IMR-90 (cell line): Measurements from ENCODE around the gene TTC29. TPM values are rescaled to one million over a fixed set of nuclear protein-coding genes. Genes with fewer than 3 reads are reported as not detected.

Source experiments
- ATAC-seq: fragments of 200-7000 bp; cut with Tn5 transposase; 2 replicates; pipeline ENCODE4 v1.9.1; 2020; ENCODE audit warnings: low read depth, mild to moderate bottlenecking, moderate library complexity
- BruUV-seq: library from RNA; stranded (reverse); fragments of 400-500 nt; replicated peaks from 2 replicates; lab custom pipeline; 2021; lab: Mats Ljungman, UMichigan
- CTCF ChIA-PET: fragments of 300-600 bp; formaldehyde crosslinking; extraction: SDS; loops from one replicate; lab custom pipeline; 2021; ENCODE audit warnings: antibody characterized with exemption; lab: Yijun Ruan, JAX
- POLR2A ChIA-PET: fragments of 300-600 bp; sonication (Branson Sonifier 250); formaldehyde crosslinking; loops from one replicate; lab custom pipeline; 2022; ENCODE audit warnings: antibody characterized with exemption; ENCODE audit not compliant: unreplicated experiment; lab: Charles Lee
- DNase-seq: peaks from one replicate; pipeline ENCODE4 v3.0.0; 2013
- H2AFZ ChIP-seq: replicated peaks from 2 replicates; pipeline ENCODE3; 2013; ENCODE audit warnings: low read length, mild to moderate bottlenecking; ENCODE audit not compliant: poor library complexity
- H2AK5ac ChIP-seq: 2 replicates; pipeline ENCODE4 v1.6.1; 2013; ENCODE audit warnings: low read depth, low read length, inconsistent platforms
- H2AK9ac ChIP-seq: replicated peaks from 2 replicates; pipeline ENCODE3; 2013; ENCODE audit warnings: mild to moderate bottlenecking, low read depth, low read length, moderate library complexity; ENCODE audit not compliant: poor library complexity
- H2BK120ac ChIP-seq: 2 replicates; pipeline ENCODE4 v1.6.1; 2013; ENCODE audit warnings: low read depth, low read length, inconsistent platforms
- H2BK15ac ChIP-seq: 3 replicates; pipeline ENCODE4 v1.6.1; 2013; ENCODE audit warnings: low read depth, low read length, inconsistent platforms
- H2BK20ac ChIP-seq: 2 replicates; pipeline ENCODE4 v1.6.1; 2013; ENCODE audit warnings: low read depth, mild to moderate bottlenecking, inconsistent platforms, low read length, moderate library complexity
- H2BK5ac ChIP-seq: 2 replicates; pipeline ENCODE4 v1.6.1; 2013; ENCODE audit warnings: mild to moderate bottlenecking, low read depth, low read length, inconsistent platforms; ENCODE audit not compliant: poor library complexity, severe bottlenecking
- H3K14ac ChIP-seq: replicated peaks from 2 replicates; pipeline ENCODE4 v1.6.1; 2013; ENCODE audit warnings: low read depth, low read length, inconsistent platforms
- H3K18ac ChIP-seq: 2 replicates; pipeline ENCODE4 v1.6.1; 2013; ENCODE audit warnings: low read depth, low read length, control low read depth
- H3K23ac ChIP-seq: 2 replicates; pipeline ENCODE4 v1.6.1; 2013; ENCODE audit warnings: low read depth, low read length, inconsistent platforms
- H3K27ac ChIP-seq: 2 replicates; pipeline ENCODE4 v1.5.1; 2013; ENCODE audit warnings: mild to moderate bottlenecking, control low read depth, low read length; ENCODE audit not compliant: insufficient read depth
- H3K27me3 ChIP-seq: 2 replicates; pipeline ENCODE4 v1.6.1; 2013; ENCODE audit warnings: low read length; ENCODE audit not compliant: control insufficient read depth, insufficient read depth
- H3K36me3 ChIP-seq: 2 replicates; pipeline ENCODE4 v1.6.1; 2013; ENCODE audit warnings: low read length, mixed read lengths; ENCODE audit not compliant: control insufficient read depth, insufficient read depth
- H3K4ac ChIP-seq: 2 replicates; pipeline ENCODE4 v1.6.1; 2013; ENCODE audit warnings: low read depth, low read length, inconsistent platforms
- H3K4me1 ChIP-seq: 2 replicates; pipeline ENCODE4 v1.6.1; 2013; ENCODE audit warnings: low read length, mixed read lengths; ENCODE audit not compliant: control insufficient read depth, insufficient read depth
- H3K4me2 ChIP-seq: 2 replicates; pipeline ENCODE4 v1.6.1; 2013; ENCODE audit warnings: low read depth, mild to moderate bottlenecking, control low read depth, low read length, moderate library complexity
- H3K4me3 ChIP-seq: 2 replicates; pipeline ENCODE4 v1.5.1; 2013; ENCODE audit warnings: low read depth, mild to moderate bottlenecking, control low read depth, low read length, moderate library complexity; ENCODE audit not compliant: insufficient read depth
- H3K56ac ChIP-seq: 2 replicates; pipeline ENCODE4 v1.6.1; 2013; ENCODE audit warnings: low read length, inconsistent platforms; ENCODE audit not compliant: insufficient read depth; ENCODE audit errors: extremely low read depth
- H3K79me1 ChIP-seq, 2 experiments: 2 replicates each; pipeline ENCODE4 v1.6.1; 2013; ENCODE audit warnings: low read length in 2 of 2, inconsistent platforms in 1 of 2, low read depth in 1 of 2
- H3K9ac ChIP-seq: 2 replicates; pipeline ENCODE4 v1.6.1; 2013; ENCODE audit warnings: low read depth, low read length, control low read depth
- H3K9me1 ChIP-seq: 2 replicates; pipeline ENCODE4 v1.6.1; 2013; ENCODE audit warnings: low read length, inconsistent platforms; ENCODE audit not compliant: insufficient read depth
- H3K9me3 ChIP-seq: 2 replicates; pipeline ENCODE4 v1.6.1; 2013; ENCODE audit warnings: low read length; ENCODE audit not compliant: control insufficient read depth, insufficient read depth
- H4K20me1 ChIP-seq: 2 replicates; pipeline ENCODE4 v1.6.1; 2013; ENCODE audit warnings: low read length, inconsistent platforms; ENCODE audit not compliant: insufficient read depth
- H4K5ac ChIP-seq: 2 replicates; pipeline ENCODE4 v1.6.1; 2013; ENCODE audit warnings: mild to moderate bottlenecking, low read depth, low read length, control low read depth
- H4K8ac ChIP-seq, 2 experiments: 2 replicates each; pipeline ENCODE4 v1.6.1; 2013; ENCODE audit warnings: low read depth in 2 of 2, low read length in 2 of 2, control low read depth in 1 of 2, inconsistent platforms in 1 of 2
- H4K91ac ChIP-seq: 2 replicates; pipeline ENCODE4 v1.6.1; 2013; ENCODE audit warnings: low read depth, low read length, inconsistent platforms; ENCODE audit not compliant: insufficient read depth
- BHLHE40 ChIP-seq: fragments of 150-350 bp; IDR thresholded peaks from 2 replicates; pipeline ENCODE4 v1.6.1; 2016; ENCODE audit warnings: mild to moderate bottlenecking, low read depth, low read length
- CEBPB ChIP-seq: IDR thresholded peaks from 2 replicates; pipeline ENCODE4 v1.6.1; 2012; ENCODE audit warnings: low read depth, low read length, improper control_type of control experiment
- CHD1 ChIP-seq: IDR thresholded peaks from 2 replicates; pipeline ENCODE4 v1.6.1; 2012; ENCODE audit warnings: low read depth, low read length, improper control_type of control experiment
- ELK1 ChIP-seq: fragments of 150-350 bp; IDR thresholded peaks from 2 replicates; pipeline ENCODE4 v1.6.1; 2016; ENCODE audit warnings: low read depth, mild to moderate bottlenecking, low read length, moderate library complexity, borderline replicate concordance
- FOS ChIP-seq: fragments of 150-350 bp; IDR thresholded peaks from 2 replicates; pipeline ENCODE4 v1.6.1; 2016; ENCODE audit warnings: low read depth, low read length
- MAFK ChIP-seq: IDR thresholded peaks from 2 replicates; pipeline ENCODE4 v1.6.1; 2012; ENCODE audit warnings: low read depth, low read length, improper control_type of control experiment
- MAZ ChIP-seq: IDR thresholded peaks from 2 replicates; pipeline ENCODE4 v1.6.1; 2012; ENCODE audit warnings: low read depth, mild to moderate bottlenecking, low read length, improper control_type of control experiment, moderate library complexity, borderline replicate concordance
- MXI1 ChIP-seq: IDR thresholded peaks from 2 replicates; pipeline ENCODE4 v1.6.1; 2012; ENCODE audit warnings: low read depth, mild to moderate bottlenecking, low read length, moderate library complexity, borderline replicate concordance
- NFE2L2 ChIP-seq: fragments of 150-350 bp; IDR thresholded peaks from 2 replicates; pipeline ENCODE4 v1.6.1; 2016; ENCODE audit warnings: low read depth, mild to moderate bottlenecking, low read length
- POLR2A ChIP-seq: IDR thresholded peaks from 2 replicates; pipeline ENCODE4 v1.6.1; 2012; ENCODE audit warnings: mild to moderate bottlenecking, low read depth, low read length
- RAD21 ChIP-seq: IDR thresholded peaks from 2 replicates; pipeline ENCODE4 v1.6.1; 2012; ENCODE audit warnings: low read length, improper control_type of control experiment
- RCOR1 ChIP-seq: IDR thresholded peaks from 2 replicates; pipeline ENCODE4 v1.6.1; 2012; ENCODE audit warnings: mild to moderate bottlenecking, low read length, improper control_type of control experiment; ENCODE audit not compliant: insufficient replicate concordance
- RFX5 ChIP-seq: IDR thresholded peaks from 2 replicates; pipeline ENCODE4 v1.8.0; 2012; ENCODE audit warnings: low read depth, mild to moderate bottlenecking, low read length, moderate library complexity
- SMC3 ChIP-seq: fragments of 150-350 bp; IDR thresholded peaks from 2 replicates; pipeline ENCODE4 v1.6.1; 2016; ENCODE audit warnings: low read depth, mild to moderate bottlenecking, antibody characterized with exemption, low read length, moderate library complexity
- USF2 ChIP-seq: fragments of 150-350 bp; IDR thresholded peaks from 2 replicates; pipeline ENCODE4 v1.6.1; 2017; ENCODE audit warnings: mild to moderate bottlenecking, antibody characterized with exemption, low read length, low read depth
- WGBS, 2 experiments: methylation state at CpG; one replicate each; pipeline versions ENCODE4 v1.1.5 to v1.1.7; 2013; ENCODE audit warnings: missing lambda C conversion rate in 2 of 2; ENCODE audit not compliant: insufficient read length in 1 of 2; ENCODE audit errors: extremely low coverage in 2 of 2; 5-methylcytosine and 5-hydroxymethylcytosine counted together
- dilution Hi-C: fragments of 300-500 bp; cut with HindIII; formaldehyde crosslinking; loops from one replicate; pipeline ENCODE4 v1.14.3; 2018; ENCODE audit warnings: low sequenced_read_pairs; ENCODE audit not compliant: unreplicated experiment
- in situ Hi-C: fragments of 300-500 bp; cut with MboI; formaldehyde crosslinking; loops from 3 replicates; pipeline ENCODE4 v1.14.3; 2019; ENCODE audit warnings: low sequenced_read_pairs, inconsistent platforms, mixed read lengths
- intact Hi-C: fragments of 100-400 bp; cut with micrococcal nuclease; formaldehyde crosslinking; loops from 2 replicates; pipeline ENCODE4 v1.10.0; 2022
- polyA plus RNA-seq, 3 experiments: library from polyadenylated mRNA; depleted of rRNA; stranded (reverse); fragments of >200 nt; gene quantifications; 2 replicates each; pipeline ENCODE4 v1.2.3, GENCODE V29; 2012; ENCODE audit warnings: low replicate concordance in 1 of 3
- total RNA-seq: library from RNA; depleted of rRNA; stranded (reverse); fragments of >200 nt; gene quantifications from 2 replicates; pipeline ENCODE4 v1.2.3, GENCODE V29; 2012
- TF ChIP-seq, protein P1 (sequence below): conservative IDR thresholded peaks from 2 replicates; pipeline ENCODE4 v1.5.1; 2012; ENCODE audit warnings: mild to moderate bottlenecking, low read depth, low read length, improper control_type of control experiment

Gene TTC29
- total and polyA plus RNA-seq, 2 of the 4 experiments (the other 2 are of a cell fraction) = not detected

DNA sequence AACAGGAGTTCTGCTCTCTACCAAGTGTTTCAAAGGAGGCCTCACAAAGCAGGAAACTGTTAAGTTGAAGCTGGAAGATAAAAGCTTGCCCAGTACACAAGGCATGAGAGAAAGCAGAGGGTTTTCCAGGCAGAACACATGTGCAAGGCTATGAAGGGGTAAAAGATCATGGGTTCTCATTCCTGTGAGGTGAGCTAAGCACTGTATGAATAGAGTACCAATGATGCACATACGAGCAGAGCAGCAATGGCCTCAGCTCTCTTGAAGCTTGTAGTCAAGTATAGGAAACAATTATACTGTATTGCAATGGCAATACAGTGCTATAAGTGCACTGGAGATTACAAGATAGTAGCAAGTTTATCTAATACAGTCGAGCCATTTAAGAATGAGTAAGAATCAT is 18.0 kb downstream of the TTC29 start:
- no peak overlapping the region for H2BK15ac ChIP-seq
- H2AK9ac ChIP-seq = no peak overlapping the region
- no peak overlapping the region for H2BK20ac ChIP-seq
- no peak overlapping the region for H4K5ac ChIP-seq
- H3K27ac ChIP-seq = no peak overlapping the region
- ChIA-PET POLR2A (no interaction called here), CTCF (interaction anchor here (1.8 kb wide), 1 partner anchor 16 kb away, joined by 5 read pairs; no protein-coding TSS in a partner anchor)
- H4K20me1 ChIP-seq = no peaks in the 10 kb centered on the region
- BruUV-seq = no TSS peak
- no peaks in the 10 kb centered on the region for H3K79me1 ChIP-seq
- no peak overlapping the region for H3K14ac ChIP-seq
- H3K56ac ChIP-seq = no peak overlapping the region
- H3K4me1 ChIP-seq = no peaks in the 10 kb centered on the region
- no peaks in the 10 kb centered on the region for H3K9me1 ChIP-seq
- no peaks in the 10 kb centered on the region for H3K27me3 ChIP-seq
- H3K9me3 ChIP-seq = no peaks in the 10 kb centered on the region
- in situ Hi-C loops = no loop called here
- H3K4me3 ChIP-seq = no peak overlapping the region
- H3K18ac ChIP-seq = no peak overlapping the region
- TF ChIP-seq, protein P1, sequence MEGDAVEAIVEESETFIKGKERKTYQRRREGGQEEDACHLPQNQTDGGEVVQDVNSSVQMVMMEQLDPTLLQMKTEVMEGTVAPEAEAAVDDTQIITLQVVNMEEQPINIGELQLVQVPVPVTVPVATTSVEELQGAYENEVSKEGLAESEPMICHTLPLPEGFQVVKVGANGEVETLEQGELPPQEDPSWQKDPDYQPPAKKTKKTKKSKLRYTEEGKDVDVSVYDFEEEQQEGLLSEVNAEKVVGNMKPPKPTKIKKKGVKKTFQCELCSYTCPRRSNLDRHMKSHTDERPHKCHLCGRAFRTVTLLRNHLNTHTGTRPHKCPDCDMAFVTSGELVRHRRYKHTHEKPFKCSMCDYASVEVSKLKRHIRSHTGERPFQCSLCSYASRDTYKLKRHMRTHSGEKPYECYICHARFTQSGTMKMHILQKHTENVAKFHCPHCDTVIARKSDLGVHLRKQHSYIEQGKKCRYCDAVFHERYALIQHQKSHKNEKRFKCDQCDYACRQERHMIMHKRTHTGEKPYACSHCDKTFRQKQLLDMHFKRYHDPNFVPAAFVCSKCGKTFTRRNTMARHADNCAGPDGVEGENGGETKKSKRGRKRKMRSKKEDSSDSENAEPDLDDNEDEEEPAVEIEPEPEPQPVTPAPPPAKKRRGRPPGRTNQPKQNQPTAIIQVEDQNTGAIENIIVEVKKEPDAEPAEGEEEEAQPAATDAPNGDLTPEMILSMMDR = no peak
- no peak for TF ChIP-seq USF2
- TF ChIP-seq CEBPB = no peak
- no peak for TF ChIP-seq RCOR1
- TF ChIP-seq RFX5 = no peak
- TF ChIP-seq MXI1 = no peak
- no peak for TF ChIP-seq CHD1
- no peak for TF ChIP-seq BHLHE40
- no peak for TF ChIP-seq NFE2L2
- no peak for TF ChIP-seq RAD21
- TF ChIP-seq SMC3 = no peak
- TF ChIP-seq MAZ = no peak
- no peak for TF ChIP-seq FOS
- no peak for TF ChIP-seq POLR2A
- no peak for TF ChIP-seq ELK1
- TF ChIP-seq MAFK = no peak
- H2AK5ac ChIP-seq = no peak overlapping the region
- no peak overlapping the region for H3K9ac ChIP-seq
- no peak overlapping the region for H3K4ac ChIP-seq
- H3K4me2 ChIP-seq = no peak overlapping the region
- no peaks in the 10 kb centered on the region for H3K36me3 ChIP-seq
- no peak overlapping the region for H4K91ac ChIP-seq
- intact Hi-C loops = no loop called here
- no peak for ATAC-seq
- no peak overlapping the region for H2AFZ ChIP-seq
- no CpG with 5 or more reads among the region's 2 CpGs for WGBS, 2 experiments
- H3K23ac ChIP-seq = no peak overlapping the region
- H2BK5ac ChIP-seq = no peak overlapping the region
- dilution Hi-C loops = no loop called here
- DNase-seq = no peak
- H4K8ac ChIP-seq = no peak overlapping the region
- H2BK120ac ChIP-seq = no peak overlapping the region
